WTC11 (cell line): ENCODE data around the gene PAWR.

Experiments
- CREM ChIP-seq: sonication (generic); formaldehyde crosslinking; IDR thresholded peaks from 2 replicates; pipeline ENCODE4 v1.8.1; 2022; ENCODE audit warnings: mild to moderate bottlenecking, missing genetic modification reagents, moderate library complexity
- E2F4 ChIP-seq: sonication (generic); formaldehyde crosslinking; IDR thresholded peaks from 2 replicates; pipeline ENCODE4 v1.8.1; 2022; ENCODE audit warnings: low read depth, mild to moderate bottlenecking, moderate library complexity, missing genetic modification reagents, borderline replicate concordance
- ELF4 ChIP-seq: sonication (generic); formaldehyde crosslinking; IDR thresholded peaks from 2 replicates; pipeline ENCODE4 v1.8.1; 2022; ENCODE audit warnings: low read depth, mild to moderate bottlenecking, moderate library complexity, missing genetic modification reagents
- ETV6 ChIP-seq: sonication (generic); formaldehyde crosslinking; IDR thresholded peaks from 2 replicates; pipeline ENCODE4 v1.8.1; 2022; ENCODE audit warnings: mild to moderate bottlenecking, missing genetic modification reagents
- JUN ChIP-seq: sonication (generic); formaldehyde crosslinking; IDR thresholded peaks from 2 replicates; pipeline ENCODE4 v1.8.0; 2023; ENCODE audit warnings: mild to moderate bottlenecking, missing genetic modification reagents
- NFYB ChIP-seq: sonication (generic); formaldehyde crosslinking; conservative IDR thresholded peaks from 2 replicates; pipeline ENCODE4 v1.8.0; 2022; ENCODE audit warnings: low read depth, missing genetic modification reagents
- NR1H2 ChIP-seq: sonication (generic); formaldehyde crosslinking; IDR thresholded peaks from 2 replicates; pipeline ENCODE4 v1.9.0; 2021; ENCODE audit warnings: mild to moderate bottlenecking, moderate library complexity, missing genetic modification reagents
- NR2C2 ChIP-seq: sonication (generic); formaldehyde crosslinking; IDR thresholded peaks from 2 replicates; pipeline ENCODE4 v1.8.0; 2022; ENCODE audit warnings: mild to moderate bottlenecking, missing genetic modification reagents
- ZNF281 ChIP-seq: sonication (generic); formaldehyde crosslinking; IDR thresholded peaks from 2 replicates; pipeline ENCODE4 v1.8.0; 2023; ENCODE audit warnings: mild to moderate bottlenecking, missing genetic modification reagents
- TF ChIP-seq, protein P1 (sequence below): fragments of 200-600 bp; IDR thresholded peaks from 2 replicates; pipeline ENCODE4 v1.8.0; 2022; ENCODE audit warnings: antibody characterized with exemption
- TF ChIP-seq, protein P2 (sequence below): fragments of 250-450 bp; sonication (Bioruptor Pico); IDR thresholded peaks from 2 replicates; pipeline ENCODE4 v1.9.0; 2021; ENCODE audit warnings: mild to moderate bottlenecking
- TF ChIP-seq, protein P3 (sequence below): sonication (generic); formaldehyde crosslinking; IDR thresholded peaks from 2 replicates; pipeline ENCODE4 v1.8.1; 2023; ENCODE audit warnings: mild to moderate bottlenecking, missing genetic modification reagents
- TF ChIP-seq, protein P4 (sequence below): sonication (generic); formaldehyde crosslinking; IDR thresholded peaks from 2 replicates; pipeline ENCODE4 v1.8.1; 2023; ENCODE audit warnings: mild to moderate bottlenecking, missing genetic modification reagents
- TF ChIP-seq, protein P5 (sequence below): sonication (generic); formaldehyde crosslinking; IDR thresholded peaks from 2 replicates; pipeline ENCODE4 v1.8.0; 2022; ENCODE audit warnings: mild to moderate bottlenecking, missing genetic modification reagents

GRCh38 chr12:79559591-79559990 lies 131.2 kb downstream of the PAWR start:
- TF ChIP-seq ELF4 = no peak
- TF ChIP-seq, protein P1, sequence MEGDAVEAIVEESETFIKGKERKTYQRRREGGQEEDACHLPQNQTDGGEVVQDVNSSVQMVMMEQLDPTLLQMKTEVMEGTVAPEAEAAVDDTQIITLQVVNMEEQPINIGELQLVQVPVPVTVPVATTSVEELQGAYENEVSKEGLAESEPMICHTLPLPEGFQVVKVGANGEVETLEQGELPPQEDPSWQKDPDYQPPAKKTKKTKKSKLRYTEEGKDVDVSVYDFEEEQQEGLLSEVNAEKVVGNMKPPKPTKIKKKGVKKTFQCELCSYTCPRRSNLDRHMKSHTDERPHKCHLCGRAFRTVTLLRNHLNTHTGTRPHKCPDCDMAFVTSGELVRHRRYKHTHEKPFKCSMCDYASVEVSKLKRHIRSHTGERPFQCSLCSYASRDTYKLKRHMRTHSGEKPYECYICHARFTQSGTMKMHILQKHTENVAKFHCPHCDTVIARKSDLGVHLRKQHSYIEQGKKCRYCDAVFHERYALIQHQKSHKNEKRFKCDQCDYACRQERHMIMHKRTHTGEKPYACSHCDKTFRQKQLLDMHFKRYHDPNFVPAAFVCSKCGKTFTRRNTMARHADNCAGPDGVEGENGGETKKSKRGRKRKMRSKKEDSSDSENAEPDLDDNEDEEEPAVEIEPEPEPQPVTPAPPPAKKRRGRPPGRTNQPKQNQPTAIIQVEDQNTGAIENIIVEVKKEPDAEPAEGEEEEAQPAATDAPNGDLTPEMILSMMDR = no peak
- TF ChIP-seq NR1H2 (CRISPR knock-in tag) = no peak
- TF ChIP-seq NFYB (CRISPR knock-in tag) = no peak
- TF ChIP-seq, protein P2, sequence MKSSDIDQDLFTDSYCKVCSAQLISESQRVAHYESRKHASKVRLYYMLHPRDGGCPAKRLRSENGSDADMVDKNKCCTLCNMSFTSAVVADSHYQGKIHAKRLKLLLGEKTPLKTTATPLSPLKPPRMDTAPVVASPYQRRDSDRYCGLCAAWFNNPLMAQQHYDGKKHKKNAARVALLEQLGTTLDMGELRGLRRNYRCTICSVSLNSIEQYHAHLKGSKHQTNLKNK = no peak
- TF ChIP-seq JUN (CRISPR knock-in tag) = no peak
- no peak for TF ChIP-seq E2F4
- no peak for TF ChIP-seq ETV6 (CRISPR knock-in tag)
- no peak for TF ChIP-seq ZNF281
- no peak for TF ChIP-seq CREM (CRISPR knock-in tag)
- TF ChIP-seq, protein P3, sequence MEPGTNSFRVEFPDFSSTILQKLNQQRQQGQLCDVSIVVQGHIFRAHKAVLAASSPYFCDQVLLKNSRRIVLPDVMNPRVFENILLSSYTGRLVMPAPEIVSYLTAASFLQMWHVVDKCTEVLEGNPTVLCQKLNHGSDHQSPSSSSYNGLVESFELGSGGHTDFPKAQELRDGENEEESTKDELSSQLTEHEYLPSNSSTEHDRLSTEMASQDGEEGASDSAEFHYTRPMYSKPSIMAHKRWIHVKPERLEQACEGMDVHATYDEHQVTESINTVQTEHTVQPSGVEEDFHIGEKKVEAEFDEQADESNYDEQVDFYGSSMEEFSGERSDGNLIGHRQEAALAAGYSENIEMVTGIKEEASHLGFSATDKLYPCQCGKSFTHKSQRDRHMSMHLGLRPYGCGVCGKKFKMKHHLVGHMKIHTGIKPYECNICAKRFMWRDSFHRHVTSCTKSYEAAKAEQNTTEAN (CRISPR knock-in tag) = no peak
- TF ChIP-seq NR2C2 = no peak
- TF ChIP-seq, protein P4, sequence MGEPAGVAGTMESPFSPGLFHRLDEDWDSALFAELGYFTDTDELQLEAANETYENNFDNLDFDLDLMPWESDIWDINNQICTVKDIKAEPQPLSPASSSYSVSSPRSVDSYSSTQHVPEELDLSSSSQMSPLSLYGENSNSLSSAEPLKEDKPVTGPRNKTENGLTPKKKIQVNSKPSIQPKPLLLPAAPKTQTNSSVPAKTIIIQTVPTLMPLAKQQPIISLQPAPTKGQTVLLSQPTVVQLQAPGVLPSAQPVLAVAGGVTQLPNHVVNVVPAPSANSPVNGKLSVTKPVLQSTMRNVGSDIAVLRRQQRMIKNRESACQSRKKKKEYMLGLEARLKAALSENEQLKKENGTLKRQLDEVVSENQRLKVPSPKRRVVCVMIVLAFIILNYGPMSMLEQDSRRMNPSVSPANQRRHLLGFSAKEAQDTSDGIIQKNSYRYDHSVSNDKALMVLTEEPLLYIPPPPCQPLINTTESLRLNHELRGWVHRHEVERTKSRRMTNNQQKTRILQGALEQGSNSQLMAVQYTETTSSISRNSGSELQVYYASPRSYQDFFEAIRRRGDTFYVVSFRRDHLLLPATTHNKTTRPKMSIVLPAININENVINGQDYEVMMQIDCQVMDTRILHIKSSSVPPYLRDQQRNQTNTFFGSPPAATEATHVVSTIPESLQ (CRISPR knock-in tag) = no peak
- TF ChIP-seq, protein P5, sequence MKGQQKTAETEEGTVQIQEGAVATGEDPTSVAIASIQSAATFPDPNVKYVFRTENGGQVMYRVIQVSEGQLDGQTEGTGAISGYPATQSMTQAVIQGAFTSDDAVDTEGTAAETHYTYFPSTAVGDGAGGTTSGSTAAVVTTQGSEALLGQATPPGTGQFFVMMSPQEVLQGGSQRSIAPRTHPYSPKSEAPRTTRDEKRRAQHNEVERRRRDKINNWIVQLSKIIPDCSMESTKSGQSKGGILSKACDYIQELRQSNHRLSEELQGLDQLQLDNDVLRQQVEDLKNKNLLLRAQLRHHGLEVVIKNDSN (CRISPR knock-in tag) = no peak
